ENCODE measurements around the gene NEK11.

DNA sequence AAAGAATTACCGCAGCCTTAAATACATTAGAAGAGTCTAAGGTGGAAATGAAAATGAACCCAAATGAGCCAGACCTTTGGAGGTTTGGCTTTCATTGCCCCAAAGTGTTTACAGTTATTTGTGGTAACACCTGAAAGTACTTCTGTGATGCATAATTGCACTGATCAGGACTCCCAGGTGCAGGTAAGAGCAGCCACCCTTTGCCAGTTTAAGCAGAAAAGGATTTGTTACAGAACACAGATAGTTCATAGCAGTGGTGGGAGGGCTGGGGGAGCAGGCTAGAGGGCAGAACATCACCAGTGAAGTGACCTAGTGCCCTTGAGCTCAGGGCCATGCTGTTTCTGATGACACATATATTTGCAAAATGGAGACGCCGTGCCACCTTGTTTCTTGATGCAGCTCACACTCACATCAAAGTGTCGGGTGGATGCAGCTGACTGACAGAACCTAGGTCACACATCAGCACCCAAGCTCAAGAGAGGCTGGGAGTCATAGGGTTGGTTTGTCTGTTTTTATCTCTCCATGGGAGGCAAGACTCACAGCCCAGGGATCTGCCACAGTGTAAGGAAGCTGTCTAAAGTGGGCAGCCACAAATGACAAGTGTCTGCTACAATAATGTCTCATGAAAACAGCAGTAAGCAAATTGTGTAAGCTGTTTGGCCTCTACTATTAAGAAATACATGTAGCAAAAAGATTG is 49.1 kb downstream of the NEK11 start:
- no peak for TF ChIP-seq CTCF (IDR thresholded peaks at IDR 0.05; ENCODE audit: insufficient read depth, low read depth, low read length)
- TF ChIP-seq EZH2 (IDR thresholded peaks at IDR 0.05; ENCODE audit: insufficient read depth, low read length): no peak
